ENCODE results near the gene MBTPS2. TPM values are rescaled to one million over a fixed set of nuclear protein-coding genes. Genes with fewer than 3 reads are reported as not detected.

Gene MBTPS2
- total RNA-seq, 1 donor from 2014 or later: 21.0 TPM

GRCh38 chrX:21885568-21885967, 46.2 kb downstream of the MBTPS2 start:
- H3K9me3 Mint-ChIP-seq (ENCODE audit: low read depth): no peaks in the 10 kb centered on the region
- H3K27me3 Mint-ChIP-seq (ENCODE audit: low read depth): no peaks in the 10 kb centered on the region
- H3K4me3 Mint-ChIP-seq (ENCODE audit: unreplicated experiment): no peak overlapping the region
- DNase-seq (ENCODE audit: low spot score): no peak
- H3K36me3 Mint-ChIP-seq (ENCODE audit: low read depth): no peaks in the 10 kb centered on the region
- peak overlapping the region; percentile 71 for H3K27ac Mint-ChIP-seq (ENCODE audit: unreplicated experiment)
- H3K4me1 Mint-ChIP-seq (ENCODE audit: low read depth): peaks cover 38% of the 10 kb centered on the region
- no peak for TF ChIP-seq CTCF (IDR thresholded peaks at IDR 0.05)

GRCh38 chrX:21905313-21905712, 65.9 kb downstream of the MBTPS2 start:
- H3K27me3 Mint-ChIP-seq (ENCODE audit: low read depth): no peaks in the 10 kb centered on the region
- no peak for DNase-seq (ENCODE audit: low spot score)
- no peak for TF ChIP-seq CTCF (IDR thresholded peaks at IDR 0.05)
- H3K4me3 Mint-ChIP-seq (ENCODE audit: unreplicated experiment): no peak overlapping the region
- H3K9me3 Mint-ChIP-seq (ENCODE audit: low read depth): no peaks in the 10 kb centered on the region
- H3K36me3 Mint-ChIP-seq (ENCODE audit: low read depth): no peaks in the 10 kb centered on the region
- H3K27ac Mint-ChIP-seq (ENCODE audit: unreplicated experiment): no peak overlapping the region
- peaks cover 3% of the 10 kb centered on the region for H3K4me1 Mint-ChIP-seq (ENCODE audit: low read depth)

GRCh38 chrX:21905953-21906352, 66.5 kb downstream of the MBTPS2 start:
- no peak overlapping the region for H3K27ac Mint-ChIP-seq (ENCODE audit: unreplicated experiment)
- H3K4me3 Mint-ChIP-seq (ENCODE audit: unreplicated experiment): no peak overlapping the region
- TF ChIP-seq CTCF (IDR thresholded peaks at IDR 0.05): no peak

GRCh38 chrX:21907260-21907659, 67.8 kb downstream of the MBTPS2 start:
- no peaks in the 10 kb centered on the region for H3K9me3 Mint-ChIP-seq (ENCODE audit: low read depth)
- H3K27me3 Mint-ChIP-seq (ENCODE audit: low read depth): no peaks in the 10 kb centered on the region
- peaks cover 3% of the 10 kb centered on the region for H3K4me1 Mint-ChIP-seq (ENCODE audit: low read depth)
- no peak overlapping the region for H3K27ac Mint-ChIP-seq (ENCODE audit: unreplicated experiment)
- no peak overlapping the region for H3K4me3 Mint-ChIP-seq (ENCODE audit: unreplicated experiment)
- no peaks in the 10 kb centered on the region for H3K36me3 Mint-ChIP-seq (ENCODE audit: low read depth)
- DNase-seq (ENCODE audit: low spot score): no peak
- no peak for TF ChIP-seq CTCF (IDR thresholded peaks at IDR 0.05)

More at GRCh38 chrX:21905953-21906352, 66.5 kb downstream of the MBTPS2 start:
- DNase-seq (ENCODE audit: low spot score): no peak
- H3K36me3 Mint-ChIP-seq (ENCODE audit: low read depth): no peaks in the 10 kb centered on the region
- H3K9me3 Mint-ChIP-seq (ENCODE audit: low read depth): no peaks in the 10 kb centered on the region
- H3K27me3 Mint-ChIP-seq (ENCODE audit: low read depth): no peaks in the 10 kb centered on the region
- H3K4me1 Mint-ChIP-seq (ENCODE audit: low read depth): peaks cover 3% of the 10 kb centered on the region

- H3K4me1 Mint-ChIP-seq (ENCODE audit: low read depth): peaks cover 11% of the 10 kb centered on the region
- DNase-seq (ENCODE audit: low spot score): no peak
- H3K27me3 Mint-ChIP-seq (ENCODE audit: low read depth): no peaks in the 10 kb centered on the region
- no peaks in the 10 kb centered on the region for H3K36me3 Mint-ChIP-seq (ENCODE audit: low read depth)
- H3K9me3 Mint-ChIP-seq (ENCODE audit: low read depth): no peaks in the 10 kb centered on the region
- TF ChIP-seq CTCF (IDR thresholded peaks at IDR 0.05): no peak
- no peak overlapping the region for H3K4me3 Mint-ChIP-seq (ENCODE audit: unreplicated experiment)
- no peak overlapping the region for H3K27ac Mint-ChIP-seq (ENCODE audit: unreplicated experiment)
Observed at GRCh38 chrX:21911481-21911880, 72.1 kb downstream of the MBTPS2 start.
